Transverse colon (tissue), 4 donors: Measurements from ENCODE around the gene TRAPPC2L. TPM values are rescaled to one million over a fixed set of nuclear protein-coding genes. Genes with fewer than 3 reads are reported as not detected.
A peak's percentile ranks its signal among the peaks of the same experiment; 100 is the strongest.

ENCODE experiments used
- DNase-seq: peaks from one replicate; pipeline ENCODE4 v3.0.0-alpha.2; 2019
- H3K27ac ChIP-seq, 4 donors: fragments of 200-600 bp; sonication (generic); 2 replicates each; pipeline ENCODE4 v1.5.1; 2016 to 2018; ENCODE audit warnings: inconsistent platforms in 4 of 4
- H3K27me3 ChIP-seq: fragments of 200-600 bp; sonication (generic); 2 replicates; pipeline ENCODE4 v1.5.1; 2017; ENCODE audit warnings: inconsistent platforms
- H3K36me3 ChIP-seq, 4 donors: fragments of 200-600 bp; sonication (generic); 2 replicates each; pipeline ENCODE4 v1.5.1; 2017 to 2019; ENCODE audit warnings: inconsistent platforms in 4 of 4
- H3K4me1 ChIP-seq, 4 donors: fragments of 200-600 bp; sonication (generic); 2 replicates each; pipeline ENCODE4 v1.5.1; 2017 to 2020; ENCODE audit warnings: inconsistent platforms in 4 of 4
- H3K4me3 ChIP-seq, 4 donors: fragments of 200-600 bp; sonication (generic); 1 replicate in 1 of 4; 2 replicates in 3 of 4; pipeline versions ENCODE4 v1.5.1 to v1.6.1; 2017 to 2019; ENCODE audit warnings: inconsistent platforms in 4 of 4
- H3K9me3 ChIP-seq, 2 donors: fragments of 200-600 bp; sonication (generic); 2 replicates each; pipeline ENCODE4 v1.5.1; 2017 to 2019; ENCODE audit warnings: inconsistent platforms in 2 of 2
- EP300 ChIP-seq: sonication (generic); formaldehyde crosslinking; IDR thresholded peaks from one replicate; pipeline ENCODE4 v1.6.1; 2017; ENCODE audit warnings: antibody characterized with exemption, low read depth
- POLR2A ChIP-seq: fragments of 450-650 bp; IDR thresholded peaks from one replicate; pipeline ENCODE4 v1.6.1; 2016; ENCODE audit warnings: antibody characterized with exemption, mild to moderate bottlenecking, moderate library complexity
- POLR2AphosphoS5 ChIP-seq, 3 donors: sonication (generic); formaldehyde crosslinking; IDR thresholded peaks; one replicate each; pipeline ENCODE4 v1.6.1; 2016; ENCODE audit warnings: antibody characterized with exemption in 3 of 3
- WGBS, 2 donors: methylation state at CpG; one replicate each; pipeline ENCODE4 v1.1.5; 2018; ENCODE audit warnings: low coverage in 1 of 2; 5-methylcytosine and 5-hydroxymethylcytosine counted together
- in situ Hi-C, 4 donors: fragments of 200-750 bp; cut with MboI; loops; one replicate each; pipeline versions ENCODE4 v1.15.0 to v1.15.1; 2017; ENCODE audit warnings: low sequenced_read_pairs in 3 of 4, low pct_ligation_motif_present in 1 of 4, low pct_unique_long_range_greater_than_20kb in 1 of 4
- intact Hi-C: fragments of 100-400 bp; cut with DNase I; formaldehyde crosslinking; loops from one replicate; pipeline ENCODE4 v1.15.1; 2023; ENCODE audit warnings: low total_unique reads
- total RNA-seq, 4 donors: library from RNA; depleted of rRNA; stranded (reverse); fragments of >200 nt; gene quantifications; one replicate each; pipeline ENCODE4 v1.1.0, GENCODE V29; 2016
- TF ChIP-seq, protein P1 (sequence below), 5 experiments: fragments of 200-600 bp in 3 of 5; fragments of 450-650 bp in 2 of 5; sonication (generic) in 3 of 5; IDR thresholded peaks; 1 replicate in 2 of 5; 2 replicates in 3 of 5; pipeline ENCODE4 v1.5.1; 2016 to 2017; ENCODE audit warnings: antibody characterized with exemption in 5 of 5, inconsistent platforms in 3 of 5, mild to moderate bottlenecking in 2 of 5, moderate library complexity in 1 of 5

Gene TRAPPC2L
- total RNA-seq, 4 donors from 2014 or later = 9.8 to 34.4 (median 19.7) TPM

DNA sequence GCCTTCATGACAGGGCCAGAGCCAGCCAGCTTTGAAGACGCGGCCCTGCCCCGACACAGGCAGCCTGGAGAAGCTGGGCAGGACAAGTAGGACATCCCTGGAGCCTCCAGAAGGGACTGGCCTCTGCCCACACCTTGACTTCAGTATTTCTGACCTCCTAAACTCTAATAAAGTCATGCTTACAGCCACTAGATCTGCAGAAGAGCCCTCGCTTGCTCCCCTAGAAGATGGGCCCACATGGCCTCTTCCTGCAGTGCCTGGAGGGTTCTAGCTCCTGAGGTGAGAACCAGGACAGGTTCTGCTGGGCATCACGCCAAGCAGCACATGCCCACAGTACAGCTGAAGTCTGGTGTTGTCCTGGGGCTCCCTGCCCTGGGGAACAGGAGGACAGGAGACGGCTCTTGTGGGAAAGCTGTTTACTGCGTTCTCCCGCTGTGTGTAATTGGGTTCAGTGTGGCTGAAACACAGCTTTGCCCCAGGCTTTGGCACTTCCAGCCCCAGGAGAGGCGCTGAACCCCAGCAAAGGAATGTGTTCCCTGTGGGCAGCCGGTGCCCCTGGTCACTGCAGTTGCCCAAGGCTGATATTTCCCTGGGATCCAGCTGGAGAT, 47.8 kb upstream of the TRAPPC2L start:
- Histone ChIP-seq H3K27me3 (no peaks in the 10 kb centered on the region), H3K36me3 (no peaks in the 10 kb centered on the region), H3K9me3 (no peaks in the 10 kb centered on the region), H3K4me1 (peaks cover 16 to 47% (median 41%) of the 10 kb centered on the region in 4 donors), H3K27ac (no peak overlapping the region), H3K4me3 (no peak overlapping the region)
- 77% methylated on average over 8 of the region's 10 CpGs; no CpG with 5 or more reads in 1 of the 2 donors for WGBS, 2 donors
- DNase-seq = no peak
- in situ Hi-C loops (loop anchor here in 1 of 4 donors (25.0 kb wide), 1 partner anchor 403 kb away; the partner anchor contains the start of genes SLC22A31 and ZNF778), intact Hi-C loops (no loop called here)
- no peak for TF ChIP-seq EP300
- TF ChIP-seq, protein P1, sequence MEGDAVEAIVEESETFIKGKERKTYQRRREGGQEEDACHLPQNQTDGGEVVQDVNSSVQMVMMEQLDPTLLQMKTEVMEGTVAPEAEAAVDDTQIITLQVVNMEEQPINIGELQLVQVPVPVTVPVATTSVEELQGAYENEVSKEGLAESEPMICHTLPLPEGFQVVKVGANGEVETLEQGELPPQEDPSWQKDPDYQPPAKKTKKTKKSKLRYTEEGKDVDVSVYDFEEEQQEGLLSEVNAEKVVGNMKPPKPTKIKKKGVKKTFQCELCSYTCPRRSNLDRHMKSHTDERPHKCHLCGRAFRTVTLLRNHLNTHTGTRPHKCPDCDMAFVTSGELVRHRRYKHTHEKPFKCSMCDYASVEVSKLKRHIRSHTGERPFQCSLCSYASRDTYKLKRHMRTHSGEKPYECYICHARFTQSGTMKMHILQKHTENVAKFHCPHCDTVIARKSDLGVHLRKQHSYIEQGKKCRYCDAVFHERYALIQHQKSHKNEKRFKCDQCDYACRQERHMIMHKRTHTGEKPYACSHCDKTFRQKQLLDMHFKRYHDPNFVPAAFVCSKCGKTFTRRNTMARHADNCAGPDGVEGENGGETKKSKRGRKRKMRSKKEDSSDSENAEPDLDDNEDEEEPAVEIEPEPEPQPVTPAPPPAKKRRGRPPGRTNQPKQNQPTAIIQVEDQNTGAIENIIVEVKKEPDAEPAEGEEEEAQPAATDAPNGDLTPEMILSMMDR (IDR thresholded peaks at IDR 0.05) = no peak
- TF ChIP-seq POLR2AphosphoS5 (IDR thresholded peaks at IDR 0.05) = no peak
- no peak for TF ChIP-seq POLR2A

DNA sequence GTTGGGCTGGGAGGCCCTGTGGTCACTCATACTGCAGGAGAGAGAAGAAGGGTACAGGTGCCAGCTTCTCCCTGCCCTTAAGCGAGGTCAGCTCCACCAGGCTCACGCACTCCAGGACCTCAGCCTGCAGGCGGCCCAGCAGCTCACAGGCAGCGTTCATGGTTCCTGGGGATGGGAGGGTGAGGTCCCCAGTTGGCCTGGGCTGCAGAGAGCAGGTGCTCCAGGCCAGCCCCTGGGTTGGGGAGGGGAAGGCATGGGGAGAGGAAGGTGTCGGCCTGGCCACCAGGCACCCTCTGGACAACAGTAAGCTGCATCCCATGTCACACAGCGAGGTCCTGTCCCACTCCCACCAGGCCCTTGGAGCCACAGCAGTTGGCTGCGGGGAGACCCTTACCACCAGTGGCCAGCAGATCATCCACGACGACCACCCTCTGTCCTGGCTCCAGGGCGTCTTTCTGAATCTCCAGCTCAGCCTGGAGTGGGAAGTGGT, 47.2 kb upstream of the TRAPPC2L start:
- no peaks in the 10 kb centered on the region for H3K36me3 ChIP-seq
- H3K4me3 ChIP-seq = peak overlapping the region in 1 of 4 donors; percentile 82
- peaks cover 12 to 41% (median 36%) of the 10 kb centered on the region in 4 donors for H3K4me1 ChIP-seq
- no peak for DNase-seq
- H3K27me3 ChIP-seq = no peaks in the 10 kb centered on the region
- WGBS, 2 donors = 69% methylated on average over 9 of the region's 10 CpGs; no CpG with 5 or more reads in 1 of the 2 donors
- H3K9me3 ChIP-seq = no peaks in the 10 kb centered on the region
- intact Hi-C loops = no loop called here
- in situ Hi-C loops = loop anchor here in 1 of 4 donors (25.0 kb wide), 1 partner anchor 403 kb away; the partner anchor contains the start of genes SLC22A31 and ZNF778
- H3K27ac ChIP-seq = peak overlapping the region in 3 of 4 donors; percentile 97
- TF ChIP-seq POLR2A = no peak
- TF ChIP-seq POLR2AphosphoS5 (IDR thresholded peaks at IDR 0.05) = no peak
- TF ChIP-seq, protein P1 (IDR thresholded peaks at IDR 0.05) = no peak
- TF ChIP-seq EP300 = no peak

DNA sequence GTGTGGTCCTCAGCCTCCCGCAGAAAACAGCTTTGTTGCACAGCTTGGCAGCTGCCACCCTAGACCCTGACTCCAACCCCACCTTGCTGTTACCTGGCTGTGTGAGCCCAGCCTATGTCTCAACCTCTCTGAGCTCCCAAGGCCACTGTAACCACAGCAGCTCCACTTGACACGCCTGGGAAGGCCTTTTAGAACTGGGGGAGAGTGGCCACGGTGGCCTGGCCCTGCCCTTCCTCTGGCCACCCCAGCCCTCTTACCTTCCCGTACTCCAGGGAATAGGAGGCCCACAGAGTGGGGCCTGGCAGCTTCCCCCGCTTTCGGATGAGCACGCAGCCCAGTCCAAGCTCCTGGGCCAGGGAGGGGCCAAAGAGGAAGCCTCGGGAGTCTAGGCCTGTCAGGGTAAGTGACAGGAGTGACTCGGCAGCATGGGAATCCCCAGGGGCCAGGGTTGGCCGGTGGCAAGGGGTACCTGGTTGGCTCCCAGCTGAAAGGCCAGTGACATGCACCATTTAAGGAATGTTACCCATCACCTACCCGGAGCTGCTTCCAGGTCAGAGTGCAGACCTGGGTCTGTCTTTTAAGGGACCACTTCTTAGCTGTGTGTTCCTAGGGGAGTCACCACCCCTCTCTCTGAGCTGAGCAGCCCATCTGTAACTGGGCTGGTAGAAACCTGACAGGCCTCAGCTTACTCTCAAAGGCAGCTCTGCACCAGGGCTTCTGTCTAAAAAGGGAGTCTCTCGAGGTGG, 46.6 kb upstream of the TRAPPC2L start:
- intact Hi-C loops (no loop called here), in situ Hi-C loops (loop anchor here in 1 of 4 donors (25.0 kb wide), 1 partner anchor 402 kb away; the partner anchor contains the start of genes SLC22A31 and ZNF778)
- peak overlapping the region; percentile 64 to 94 (median 83) for H3K4me3 ChIP-seq
- H3K9me3 ChIP-seq = no peaks in the 10 kb centered on the region
- no peaks in the 10 kb centered on the region for H3K36me3 ChIP-seq
- peak overlapping the region; percentile 97 to 99 (median 97) for H3K27ac ChIP-seq
- TF ChIP-seq POLR2A (no peak), EP300 (no peak), POLR2AphosphoS5 (IDR thresholded peaks at IDR 0.05) (no peak)
- TF ChIP-seq, protein P1 (IDR thresholded peaks at IDR 0.05) = no peak
- H3K27me3 ChIP-seq = no peaks in the 10 kb centered on the region
- peaks cover 12 to 37% (median 32%) of the 10 kb centered on the region in 4 donors for H3K4me1 ChIP-seq
- DNase-seq = no peak
- 21% methylated on average over 11 of the region's 12 CpGs; no CpG with 5 or more reads in 1 of the 2 donors for WGBS, 2 donors
